HG03097 (cell line): ENCODE results near the gene MTERF4.
"Not testable (repeated sequence)": the region's sequence is repeated elsewhere in the genome, so short reads cannot be mapped to it uniquely, and the experiment has no call there.

Source experiments
- ATAC-seq: cut with Tn5 transposase; IDR thresholded peaks from one replicate; pipeline ENCODE4 v1.9.1; 2021; ENCODE audit not compliant: unreplicated experiment, low FRiP score

MTERF4 gene

GRCh38 chr2:241112592-241112991 is 10.5 kb upstream of the MTERF4 start:
- ATAC-seq, result no peak

- ATAC-seq, result no peak
Measured at GRCh38 chr2:241112046-241112445, 10.0 kb upstream of the MTERF4 start.

GRCh38 chr2:241111440-241111805 is 9.3 kb upstream of the MTERF4 start:
- ATAC-seq, result no peak

- no peak for ATAC-seq
Measured at GRCh38 chr2:241110607-241111439, 8.7 kb upstream of the MTERF4 start.

GRCh38 chr2:241110089-241110606 is 8.1 kb upstream of the MTERF4 start:
- ATAC-seq, result no peak

GRCh38 chr2:241109210-241110088 is 7.4 kb upstream of the MTERF4 start:
- ATAC-seq, result no peak

GRCh38 chr2:241108271-241109209 is 6.5 kb upstream of the MTERF4 start:
- ATAC-seq, result no peak

GRCh38 chr2:241107031-241107783 is 5.1 kb upstream of the MTERF4 start:
- no peak for ATAC-seq

- ATAC-seq, result no peak
Measured at GRCh38 chr2:241105641-241106040, 3.6 kb upstream of the MTERF4 start.

GRCh38 chr2:241104611-241105010 is 2.5 kb upstream of the MTERF4 start:
- ATAC-seq, result not testable (repeated sequence)

GRCh38 chr2:241103176-241103595 is 1.1 kb upstream of the MTERF4 start:
- ATAC-seq, result no peak

- no peak for ATAC-seq
Measured at GRCh38 chr2:241099246-241099645, 2.8 kb downstream of the MTERF4 start.

GRCh38 chr2:241096979-241097378 is 5.1 kb downstream of the MTERF4 start:
- ATAC-seq, result no peak

- no peak for ATAC-seq
Measured at GRCh38 chr2:241095594-241096290, 6.3 kb downstream of the MTERF4 start.

GRCh38 chr2:241094924-241095420 is 7.1 kb downstream of the MTERF4 start:
- ATAC-seq, result no peak

- ATAC-seq, result no peak
Measured at GRCh38 chr2:241094172-241094571, 7.9 kb downstream of the MTERF4 start.

- not testable (repeated sequence) for ATAC-seq
Measured at GRCh38 chr2:241093133-241093781, 8.8 kb downstream of the MTERF4 start.

- ATAC-seq, result no peak
Measured at GRCh38 chr2:241092677-241093076, 9.4 kb downstream of the MTERF4 start.
